IMR-90 (cell line): ENCODE measurements around the gene CDKL1. TPM values are rescaled to one million over a fixed set of nuclear protein-coding genes. Genes with fewer than 3 reads are reported as not detected.

Experiments used
- ATAC-seq: fragments of 200-7000 bp; cut with Tn5 transposase; 2 replicates; pipeline ENCODE4 v1.9.1; 2020; ENCODE audit warnings: low read depth, mild to moderate bottlenecking, moderate library complexity
- BruUV-seq: library from RNA; stranded (reverse); fragments of 400-500 nt; replicated peaks from 2 replicates; lab custom pipeline; 2021; lab: Mats Ljungman, UMichigan
- CTCF ChIA-PET: fragments of 300-600 bp; formaldehyde crosslinking; extraction: SDS; loops from one replicate; lab custom pipeline; 2021; ENCODE audit warnings: antibody characterized with exemption; lab: Yijun Ruan, JAX
- POLR2A ChIA-PET: fragments of 300-600 bp; sonication (Branson Sonifier 250); formaldehyde crosslinking; loops from one replicate; lab custom pipeline; 2022; ENCODE audit warnings: antibody characterized with exemption; ENCODE audit not compliant: unreplicated experiment; lab: Charles Lee
- DNase-seq: peaks from one replicate; pipeline ENCODE4 v3.0.0; 2013
- H2AFZ ChIP-seq: replicated peaks from 2 replicates; pipeline ENCODE3; 2013; ENCODE audit warnings: low read length, mild to moderate bottlenecking; ENCODE audit not compliant: poor library complexity
- H2AK5ac ChIP-seq: 2 replicates; pipeline ENCODE4 v1.6.1; 2013; ENCODE audit warnings: low read depth, low read length, inconsistent platforms
- H2AK9ac ChIP-seq: replicated peaks from 2 replicates; pipeline ENCODE3; 2013; ENCODE audit warnings: mild to moderate bottlenecking, low read depth, low read length, moderate library complexity; ENCODE audit not compliant: poor library complexity
- H2BK120ac ChIP-seq: 2 replicates; pipeline ENCODE4 v1.6.1; 2013; ENCODE audit warnings: low read depth, low read length, inconsistent platforms
- H2BK15ac ChIP-seq: 3 replicates; pipeline ENCODE4 v1.6.1; 2013; ENCODE audit warnings: low read depth, low read length, inconsistent platforms
- H2BK20ac ChIP-seq: 2 replicates; pipeline ENCODE4 v1.6.1; 2013; ENCODE audit warnings: low read depth, mild to moderate bottlenecking, inconsistent platforms, low read length, moderate library complexity
- H2BK5ac ChIP-seq: 2 replicates; pipeline ENCODE4 v1.6.1; 2013; ENCODE audit warnings: mild to moderate bottlenecking, low read depth, low read length, inconsistent platforms; ENCODE audit not compliant: poor library complexity, severe bottlenecking
- H3K14ac ChIP-seq: replicated peaks from 2 replicates; pipeline ENCODE4 v1.6.1; 2013; ENCODE audit warnings: low read depth, low read length, inconsistent platforms
- H3K18ac ChIP-seq: 2 replicates; pipeline ENCODE4 v1.6.1; 2013; ENCODE audit warnings: low read depth, low read length, control low read depth
- H3K23ac ChIP-seq: 2 replicates; pipeline ENCODE4 v1.6.1; 2013; ENCODE audit warnings: low read depth, low read length, inconsistent platforms
- H3K27ac ChIP-seq: 2 replicates; pipeline ENCODE4 v1.5.1; 2013; ENCODE audit warnings: mild to moderate bottlenecking, control low read depth, low read length; ENCODE audit not compliant: insufficient read depth
- H3K27me3 ChIP-seq: 2 replicates; pipeline ENCODE4 v1.6.1; 2013; ENCODE audit warnings: low read length; ENCODE audit not compliant: control insufficient read depth, insufficient read depth
- H3K36me3 ChIP-seq: 2 replicates; pipeline ENCODE4 v1.6.1; 2013; ENCODE audit warnings: low read length, mixed read lengths; ENCODE audit not compliant: control insufficient read depth, insufficient read depth
- H3K4ac ChIP-seq: 2 replicates; pipeline ENCODE4 v1.6.1; 2013; ENCODE audit warnings: low read depth, low read length, inconsistent platforms
- H3K4me1 ChIP-seq: 2 replicates; pipeline ENCODE4 v1.6.1; 2013; ENCODE audit warnings: low read length, mixed read lengths; ENCODE audit not compliant: control insufficient read depth, insufficient read depth
- H3K4me2 ChIP-seq: 2 replicates; pipeline ENCODE4 v1.6.1; 2013; ENCODE audit warnings: low read depth, mild to moderate bottlenecking, control low read depth, low read length, moderate library complexity
- H3K4me3 ChIP-seq: 2 replicates; pipeline ENCODE4 v1.5.1; 2013; ENCODE audit warnings: low read depth, mild to moderate bottlenecking, control low read depth, low read length, moderate library complexity; ENCODE audit not compliant: insufficient read depth
- H3K56ac ChIP-seq: 2 replicates; pipeline ENCODE4 v1.6.1; 2013; ENCODE audit warnings: low read length, inconsistent platforms; ENCODE audit not compliant: insufficient read depth; ENCODE audit errors: extremely low read depth
- H3K79me1 ChIP-seq, 2 experiments: 2 replicates each; pipeline ENCODE4 v1.6.1; 2013; ENCODE audit warnings: low read length in 2 of 2, inconsistent platforms in 1 of 2, low read depth in 1 of 2
- H3K9ac ChIP-seq: 2 replicates; pipeline ENCODE4 v1.6.1; 2013; ENCODE audit warnings: low read depth, low read length, control low read depth
- H3K9me1 ChIP-seq: 2 replicates; pipeline ENCODE4 v1.6.1; 2013; ENCODE audit warnings: low read length, inconsistent platforms; ENCODE audit not compliant: insufficient read depth
- H3K9me3 ChIP-seq: 2 replicates; pipeline ENCODE4 v1.6.1; 2013; ENCODE audit warnings: low read length; ENCODE audit not compliant: control insufficient read depth, insufficient read depth
- H4K20me1 ChIP-seq: 2 replicates; pipeline ENCODE4 v1.6.1; 2013; ENCODE audit warnings: low read length, inconsistent platforms; ENCODE audit not compliant: insufficient read depth
- H4K5ac ChIP-seq: 2 replicates; pipeline ENCODE4 v1.6.1; 2013; ENCODE audit warnings: mild to moderate bottlenecking, low read depth, low read length, control low read depth
- H4K8ac ChIP-seq, 2 experiments: 2 replicates each; pipeline ENCODE4 v1.6.1; 2013; ENCODE audit warnings: low read depth in 2 of 2, low read length in 2 of 2, control low read depth in 1 of 2, inconsistent platforms in 1 of 2
- H4K91ac ChIP-seq: 2 replicates; pipeline ENCODE4 v1.6.1; 2013; ENCODE audit warnings: low read depth, low read length, inconsistent platforms; ENCODE audit not compliant: insufficient read depth
- BHLHE40 ChIP-seq: fragments of 150-350 bp; IDR thresholded peaks from 2 replicates; pipeline ENCODE4 v1.6.1; 2016; ENCODE audit warnings: mild to moderate bottlenecking, low read depth, low read length
- CEBPB ChIP-seq: IDR thresholded peaks from 2 replicates; pipeline ENCODE4 v1.6.1; 2012; ENCODE audit warnings: low read depth, low read length, improper control_type of control experiment
- FOS ChIP-seq: fragments of 150-350 bp; IDR thresholded peaks from 2 replicates; pipeline ENCODE4 v1.6.1; 2016; ENCODE audit warnings: low read depth, low read length
- MAFK ChIP-seq: IDR thresholded peaks from 2 replicates; pipeline ENCODE4 v1.6.1; 2012; ENCODE audit warnings: low read depth, low read length, improper control_type of control experiment
- MAZ ChIP-seq: IDR thresholded peaks from 2 replicates; pipeline ENCODE4 v1.6.1; 2012; ENCODE audit warnings: low read depth, mild to moderate bottlenecking, low read length, improper control_type of control experiment, moderate library complexity, borderline replicate concordance
- MXI1 ChIP-seq: IDR thresholded peaks from 2 replicates; pipeline ENCODE4 v1.6.1; 2012; ENCODE audit warnings: low read depth, mild to moderate bottlenecking, low read length, moderate library complexity, borderline replicate concordance
- NFE2L2 ChIP-seq: fragments of 150-350 bp; IDR thresholded peaks from 2 replicates; pipeline ENCODE4 v1.6.1; 2016; ENCODE audit warnings: low read depth, mild to moderate bottlenecking, low read length
- POLR2A ChIP-seq: IDR thresholded peaks from 2 replicates; pipeline ENCODE4 v1.6.1; 2012; ENCODE audit warnings: mild to moderate bottlenecking, low read depth, low read length
- RAD21 ChIP-seq: IDR thresholded peaks from 2 replicates; pipeline ENCODE4 v1.6.1; 2012; ENCODE audit warnings: low read length, improper control_type of control experiment
- RFX5 ChIP-seq: IDR thresholded peaks from 2 replicates; pipeline ENCODE4 v1.8.0; 2012; ENCODE audit warnings: low read depth, mild to moderate bottlenecking, low read length, moderate library complexity
- SMC3 ChIP-seq: fragments of 150-350 bp; IDR thresholded peaks from 2 replicates; pipeline ENCODE4 v1.6.1; 2016; ENCODE audit warnings: low read depth, mild to moderate bottlenecking, antibody characterized with exemption, low read length, moderate library complexity
- WGBS, 2 experiments: methylation state at CpG; one replicate each; pipeline versions ENCODE4 v1.1.5 to v1.1.7; 2013; ENCODE audit warnings: missing lambda C conversion rate in 2 of 2; ENCODE audit not compliant: insufficient read length in 1 of 2; ENCODE audit errors: extremely low coverage in 2 of 2; 5-methylcytosine and 5-hydroxymethylcytosine counted together
- dilution Hi-C: fragments of 300-500 bp; cut with HindIII; formaldehyde crosslinking; loops from one replicate; pipeline ENCODE4 v1.14.3; 2018; ENCODE audit warnings: low sequenced_read_pairs; ENCODE audit not compliant: unreplicated experiment
- in situ Hi-C: fragments of 300-500 bp; cut with MboI; formaldehyde crosslinking; loops from 3 replicates; pipeline ENCODE4 v1.14.3; 2019; ENCODE audit warnings: low sequenced_read_pairs, inconsistent platforms, mixed read lengths
- intact Hi-C: fragments of 100-400 bp; cut with micrococcal nuclease; formaldehyde crosslinking; loops from 2 replicates; pipeline ENCODE4 v1.10.0; 2022
- polyA plus RNA-seq, 3 experiments: library from polyadenylated mRNA; depleted of rRNA; stranded (reverse); fragments of >200 nt; gene quantifications; 2 replicates each; pipeline ENCODE4 v1.2.3, GENCODE V29; 2012; ENCODE audit warnings: low replicate concordance in 1 of 3
- total RNA-seq: library from RNA; depleted of rRNA; stranded (reverse); fragments of >200 nt; gene quantifications from 2 replicates; pipeline ENCODE4 v1.2.3, GENCODE V29; 2012
- TF ChIP-seq, protein P1 (sequence below): fragments of 150-350 bp; IDR thresholded peaks from 2 replicates; pipeline ENCODE4 v1.6.1; 2016; ENCODE audit warnings: low read depth, mild to moderate bottlenecking, low read length, moderate library complexity, borderline replicate concordance
- TF ChIP-seq, protein P2 (sequence below): conservative IDR thresholded peaks from 2 replicates; pipeline ENCODE4 v1.5.1; 2012; ENCODE audit warnings: mild to moderate bottlenecking, low read depth, low read length, improper control_type of control experiment

Gene CDKL1
- total and polyA plus RNA-seq, 2 of the 4 experiments (the other 2 are of a cell fraction), result 1.9 to 3.8 TPM

- BruUV-seq, result no TSS peak
- dilution Hi-C loops, result no loop called here
- no peak for DNase-seq
Measured at GRCh38 chr14:50397390-50398188, 908 bp upstream of the CDKL1 start.

More at GRCh38 chr14:50397390-50398188, 908 bp upstream of the CDKL1 start:
- peaks cover 0 to 16% of the 10 kb centered on the region in 2 experiments; a peak in 1 of 4 replicates for H3K79me1 ChIP-seq
- H4K5ac ChIP-seq, result peak overlapping the region; percentile 18; the same call in 1 of the 2 replicates
- H4K8ac ChIP-seq, result peak overlapping the region; percentile 19 to 46; a peak in 3 of 4 replicates
- TF ChIP-seq MAFK, result no peak
- no peak for TF ChIP-seq CEBPB
- TF ChIP-seq BHLHE40, result no peak
- no peak for TF ChIP-seq MAZ
- TF ChIP-seq RFX5, result no peak
- no peak for TF ChIP-seq MXI1
- TF ChIP-seq, protein P1, sequence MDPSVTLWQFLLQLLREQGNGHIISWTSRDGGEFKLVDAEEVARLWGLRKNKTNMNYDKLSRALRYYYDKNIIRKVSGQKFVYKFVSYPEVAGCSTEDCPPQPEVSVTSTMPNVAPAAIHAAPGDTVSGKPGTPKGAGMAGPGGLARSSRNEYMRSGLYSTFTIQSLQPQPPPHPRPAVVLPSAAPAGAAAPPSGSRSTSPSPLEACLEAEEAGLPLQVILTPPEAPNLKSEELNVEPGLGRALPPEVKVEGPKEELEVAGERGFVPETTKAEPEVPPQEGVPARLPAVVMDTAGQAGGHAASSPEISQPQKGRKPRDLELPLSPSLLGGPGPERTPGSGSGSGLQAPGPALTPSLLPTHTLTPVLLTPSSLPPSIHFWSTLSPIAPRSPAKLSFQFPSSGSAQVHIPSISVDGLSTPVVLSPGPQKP, result no peak
- TF ChIP-seq, protein P2, sequence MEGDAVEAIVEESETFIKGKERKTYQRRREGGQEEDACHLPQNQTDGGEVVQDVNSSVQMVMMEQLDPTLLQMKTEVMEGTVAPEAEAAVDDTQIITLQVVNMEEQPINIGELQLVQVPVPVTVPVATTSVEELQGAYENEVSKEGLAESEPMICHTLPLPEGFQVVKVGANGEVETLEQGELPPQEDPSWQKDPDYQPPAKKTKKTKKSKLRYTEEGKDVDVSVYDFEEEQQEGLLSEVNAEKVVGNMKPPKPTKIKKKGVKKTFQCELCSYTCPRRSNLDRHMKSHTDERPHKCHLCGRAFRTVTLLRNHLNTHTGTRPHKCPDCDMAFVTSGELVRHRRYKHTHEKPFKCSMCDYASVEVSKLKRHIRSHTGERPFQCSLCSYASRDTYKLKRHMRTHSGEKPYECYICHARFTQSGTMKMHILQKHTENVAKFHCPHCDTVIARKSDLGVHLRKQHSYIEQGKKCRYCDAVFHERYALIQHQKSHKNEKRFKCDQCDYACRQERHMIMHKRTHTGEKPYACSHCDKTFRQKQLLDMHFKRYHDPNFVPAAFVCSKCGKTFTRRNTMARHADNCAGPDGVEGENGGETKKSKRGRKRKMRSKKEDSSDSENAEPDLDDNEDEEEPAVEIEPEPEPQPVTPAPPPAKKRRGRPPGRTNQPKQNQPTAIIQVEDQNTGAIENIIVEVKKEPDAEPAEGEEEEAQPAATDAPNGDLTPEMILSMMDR, result no peak
- TF ChIP-seq RAD21, result no peak
- TF ChIP-seq FOS, result no peak
- no peak for TF ChIP-seq SMC3
- no peak for TF ChIP-seq NFE2L2
- no peak for TF ChIP-seq POLR2A
- H2BK15ac ChIP-seq, result peak overlapping the region; percentile 72; the same call in 1 of the 3 replicates
- H3K4ac ChIP-seq, result peak overlapping the region; percentile 44
- no peaks in the 10 kb centered on the region for H3K27me3 ChIP-seq
- peak overlapping the region; percentile 46; the same call in 1 of the 2 replicates for H3K18ac ChIP-seq
- peak overlapping the region; percentile 57 for H3K23ac ChIP-seq
- H3K9me1 ChIP-seq, result peaks cover 17% of the 10 kb centered on the region
- intact Hi-C loops (loop anchor here (2.0 to 5.0 kb wide), 3 partner anchors 53 to 135 kb away; partner anchors contain the start of gene MAP4K5), in situ Hi-C loops (no loop called here)
- no peaks in the 10 kb centered on the region for H3K9me3 ChIP-seq
- H2BK20ac ChIP-seq, result peak overlapping the region; percentile 48
- H3K9ac ChIP-seq, result peak overlapping the region; percentile 63
- no peak overlapping the region for H2AK9ac ChIP-seq
- H4K20me1 ChIP-seq, result no peaks in the 10 kb centered on the region
- POLR2A ChIA-PET, result no interaction called here
- peak overlapping the region; percentile 75 for H2BK120ac ChIP-seq
- H3K4me3 ChIP-seq, result peak overlapping the region; percentile 61
- H3K14ac ChIP-seq, result peak overlapping the region; percentile 18
- H4K91ac ChIP-seq, result peak overlapping the region; percentile 45
- H3K36me3 ChIP-seq, result no peaks in the 10 kb centered on the region
- CTCF ChIA-PET, result interaction anchor here (1.0 kb wide), 1 partner anchor 55 kb away, joined by 3 read pairs; no protein-coding TSS in a partner anchor
- peak overlapping the region; percentile 77 for H3K27ac ChIP-seq
- WGBS, 2 experiments, result 24% methylated on average over 5 of the region's 9 CpGs; no CpG with 5 or more reads in 1 of the 2 experiments
- H2AFZ ChIP-seq, result peak overlapping the region; percentile 88
- H3K4me2 ChIP-seq, result peak overlapping the region; percentile 78
- ATAC-seq, result no peak; the same call in 1 of the 2 replicates
- H3K56ac ChIP-seq, result no peak overlapping the region; the same call in 1 of the 2 replicates
- H2AK5ac ChIP-seq, result peak overlapping the region; percentile 2; the same call in 1 of the 2 replicates
- H2BK5ac ChIP-seq, result no peak overlapping the region
- peaks cover 21% of the 10 kb centered on the region for H3K4me1 ChIP-seq
